NOMO-1 treated with dmso at 0.1 percent for 144 hours (cell line): Measurements from ENCODE around the gene CACNA2D3.

ENCODE experiments used
- DNase-seq: peaks from one replicate; lab custom pipeline; 2025; ENCODE audit not compliant: unreplicated experiment; lab: John Stamatoyannopoulos, UW

CACNA2D3 gene

GRCh38 chr3:54939557-54940300 is 817.4 kb downstream of the CACNA2D3 start:
- no peak for DNase-seq

- no peak for DNase-seq
These were observed 818.6 kb downstream of the CACNA2D3 start for GRCh38 chr3:54940971-54941370.

- no peak for DNase-seq
These were observed 819.5 kb downstream of the CACNA2D3 start for GRCh38 chr3:54941690-54942362.

- DNase-seq, result no peak
These were observed 827.2 kb downstream of the CACNA2D3 start for GRCh38 chr3:54949491-54950044.

GRCh38 chr3:54950391-54951003 is 828.1 kb downstream of the CACNA2D3 start:
- no peak for DNase-seq

- peak; percentile 6 for DNase-seq
These were observed 829.1 kb downstream of the CACNA2D3 start for GRCh38 chr3:54951405-54951804.

GRCh38 chr3:54954022-54954421 is 831.7 kb downstream of the CACNA2D3 start:
- no peak for DNase-seq

GRCh38 chr3:54954521-54954920 is 832.2 kb downstream of the CACNA2D3 start:
- DNase-seq, result no peak

- DNase-seq, result no peak
These were observed 833.1 kb downstream of the CACNA2D3 start for GRCh38 chr3:54955496-54955895.

GRCh38 chr3:54955941-54956340 is 833.6 kb downstream of the CACNA2D3 start:
- DNase-seq, result no peak

- no peak for DNase-seq
These were observed 835.4 kb downstream of the CACNA2D3 start for GRCh38 chr3:54957711-54958110.

- DNase-seq, result no peak
These were observed 837.7 kb downstream of the CACNA2D3 start for GRCh38 chr3:54960082-54960481.

- no peak for DNase-seq
These were observed 838.3 kb downstream of the CACNA2D3 start for GRCh38 chr3:54960701-54961100.

- no peak for DNase-seq
These were observed 839.8 kb downstream of the CACNA2D3 start for GRCh38 chr3:54962200-54962599.

- peak; percentile 19 for DNase-seq
These were observed 841.3 kb downstream of the CACNA2D3 start for GRCh38 chr3:54963641-54964040.

GRCh38 chr3:54964081-54964480 is 841.7 kb downstream of the CACNA2D3 start:
- DNase-seq, result no peak

- no peak for DNase-seq
These were observed 843.4 kb downstream of the CACNA2D3 start for GRCh38 chr3:54965746-54966145.

- no peak for DNase-seq
These were observed 844.6 kb downstream of the CACNA2D3 start for GRCh38 chr3:54966979-54967378.

- peak; percentile 71 for DNase-seq
These were observed 845.4 kb downstream of the CACNA2D3 start for GRCh38 chr3:54967731-54968161.

- DNase-seq, result no peak
These were observed 846.3 kb downstream of the CACNA2D3 start for GRCh38 chr3:54968546-54969172.

GRCh38 chr3:54969652-54970051 is 847.3 kb downstream of the CACNA2D3 start:
- no peak for DNase-seq
